SU-DHL-6 (cell line): Measurements from ENCODE around the gene TFDP2.

Experiments
- H2AFZ ChIP-seq: fragments of 200-600 bp; sonication (generic); 2 replicates; pipeline ENCODE4 v1.6.1; 2014; ENCODE audit warnings: low read depth, mild to moderate bottlenecking, moderate library complexity, mixed read lengths, antibody characterized with exemption, low read length; ENCODE audit not compliant: severe bottlenecking
- H3F3A ChIP-seq: fragments of 200-600 bp; shearing (Covaris generic); 2 replicates; pipeline ENCODE4 v1.6.0; 2016; ENCODE audit warnings: antibody characterized with exemption, mild to moderate bottlenecking; ENCODE audit not compliant: insufficient read depth
- H3K27ac ChIP-seq: fragments of 200-600 bp; sonication (generic); 2 replicates; pipeline ENCODE4 v1.5.1; 2016; ENCODE audit warnings: low read depth, mild to moderate bottlenecking, low read length, moderate library complexity, mixed read lengths
- H3K27me3 ChIP-seq: fragments of 200-600 bp; sonication (generic), shearing (Covaris generic); 2 replicates; pipeline ENCODE4 v1.6.0; 2014; ENCODE audit warnings: mild to moderate bottlenecking, low read length
- H3K36me3 ChIP-seq: fragments of 200-600 bp; sonication (generic); 2 replicates; pipeline ENCODE4 v1.6.1; 2014; ENCODE audit warnings: mild to moderate bottlenecking, low read length, mixed read lengths
- H3K4me2 ChIP-seq: fragments of 300-600, 200-600 bp; shearing (Covaris generic), sonication (generic); 2 replicates; pipeline ENCODE4 v1.6.0; 2014; ENCODE audit warnings: low read length, low read depth, mild to moderate bottlenecking; ENCODE audit not compliant: poor library complexity, severe bottlenecking
- H3K4me3 ChIP-seq: fragments of 200-600 bp; sonication (generic); 2 replicates; pipeline ENCODE4 v1.5.1; 2014; ENCODE audit warnings: antibody characterized with exemption, low read length, mild to moderate bottlenecking, mixed read lengths; ENCODE audit not compliant: insufficient read depth, poor library complexity, severe bottlenecking
- H3K79me2 ChIP-seq: fragments of 200-600 bp; sonication (generic); 2 replicates; pipeline ENCODE4 v1.6.1; 2014; ENCODE audit warnings: mild to moderate bottlenecking, low read length, moderate library complexity; ENCODE audit not compliant: insufficient read depth
- H3K9ac ChIP-seq: fragments of 200-600 bp; sonication (generic); 2 replicates; pipeline ENCODE4 v1.7.0; 2014; ENCODE audit warnings: mild to moderate bottlenecking, low read length
- H3K9me2 ChIP-seq: fragments of 200-600 bp; sonication (generic); replicated peaks from 2 replicates; pipeline ENCODE4 v1.6.1; 2014; ENCODE audit warnings: low read length; ENCODE audit not compliant: insufficient read depth
- H3K9me3 ChIP-seq: fragments of 200-600 bp; sonication (generic); 2 replicates; pipeline ENCODE4 v1.6.1; 2014; ENCODE audit warnings: low read length, mixed read lengths; ENCODE audit not compliant: insufficient read depth
- H4K20me1 ChIP-seq: fragments of 200-600 bp; sonication (generic); 2 replicates; pipeline ENCODE4 v1.6.1; 2014; ENCODE audit warnings: low read depth, mild to moderate bottlenecking, antibody characterized with exemption, low read length, moderate library complexity, mixed read lengths
- CTCF ChIP-seq: fragments of 200-600 bp; sonication (generic); IDR thresholded peaks from one replicate; pipeline ENCODE4 v1.5.1; 2017; ENCODE audit warnings: antibody characterized with exemption, mild to moderate bottlenecking, low read length, moderate library complexity; ENCODE audit not compliant: insufficient read depth, poor library complexity, severe bottlenecking
- EZH2phosphoT487 ChIP-seq: fragments of 200-600 bp; sonication (generic), shearing (Covaris generic); conservative IDR thresholded peaks from 2 replicates; pipeline ENCODE4 v1.6.1; 2018; ENCODE audit warnings: mild to moderate bottlenecking, antibody characterized with exemption, low read length, moderate library complexity, mixed read lengths

Gene TFDP2

GRCh38 chr3:142040941-142041491 lies 108.3 kb downstream of the TFDP2 start:
- Histone ChIP-seq H2AFZ (no peak overlapping the region), H3K4me3 (no peak overlapping the region), H3F3A (no peaks in the 10 kb centered on the region), H3K4me2 (no peak overlapping the region), H3K9me2 (no peaks in the 10 kb centered on the region), H3K27ac (no peak overlapping the region), H3K79me2 (no peaks in the 10 kb centered on the region), H4K20me1 (no peaks in the 10 kb centered on the region), H3K9ac (no peak overlapping the region), H3K36me3 (no peaks in the 10 kb centered on the region), H3K9me3 (no peaks in the 10 kb centered on the region), H3K27me3 (no peaks in the 10 kb centered on the region)
- TF ChIP-seq CTCF (no peak), EZH2phosphoT487 (no peak)

GRCh38 chr3:142035308-142035922 lies 113.9 kb downstream of the TFDP2 start:
- Histone ChIP-seq H3K27ac (no peak overlapping the region), H2AFZ (no peak overlapping the region), H3K27me3 (no peaks in the 10 kb centered on the region), H3K9me2 (no peaks in the 10 kb centered on the region), H3K4me2 (no peak overlapping the region), H4K20me1 (no peaks in the 10 kb centered on the region), H3K9me3 (no peaks in the 10 kb centered on the region), H3K36me3 (no peaks in the 10 kb centered on the region), H3K9ac (no peak overlapping the region), H3K79me2 (no peaks in the 10 kb centered on the region), H3F3A (no peaks in the 10 kb centered on the region), H3K4me3 (no peak overlapping the region)
- TF ChIP-seq EZH2phosphoT487 (no peak), CTCF (no peak)

GRCh38 chr3:142033292-142033691 lies 116.1 kb downstream of the TFDP2 start:
- Histone ChIP-seq H3K4me3 (no peak overlapping the region), H3K9me2 (no peaks in the 10 kb centered on the region), H3K79me2 (no peaks in the 10 kb centered on the region), H3K9ac (no peak overlapping the region), H3K9me3 (no peaks in the 10 kb centered on the region), H3K27ac (no peak overlapping the region), H3K4me2 (no peak overlapping the region), H4K20me1 (no peaks in the 10 kb centered on the region), H3K36me3 (no peaks in the 10 kb centered on the region), H3K27me3 (no peaks in the 10 kb centered on the region), H2AFZ (no peak overlapping the region), H3F3A (no peaks in the 10 kb centered on the region)
- no peak for TF ChIP-seq EZH2phosphoT487
- TF ChIP-seq CTCF, result no peak
